ENCODE results near the gene NID1.

GRCh38 chr1:235958021-235958420 is 106.9 kb downstream of the NID1 start:
- TF ChIP-seq, protein P1, sequence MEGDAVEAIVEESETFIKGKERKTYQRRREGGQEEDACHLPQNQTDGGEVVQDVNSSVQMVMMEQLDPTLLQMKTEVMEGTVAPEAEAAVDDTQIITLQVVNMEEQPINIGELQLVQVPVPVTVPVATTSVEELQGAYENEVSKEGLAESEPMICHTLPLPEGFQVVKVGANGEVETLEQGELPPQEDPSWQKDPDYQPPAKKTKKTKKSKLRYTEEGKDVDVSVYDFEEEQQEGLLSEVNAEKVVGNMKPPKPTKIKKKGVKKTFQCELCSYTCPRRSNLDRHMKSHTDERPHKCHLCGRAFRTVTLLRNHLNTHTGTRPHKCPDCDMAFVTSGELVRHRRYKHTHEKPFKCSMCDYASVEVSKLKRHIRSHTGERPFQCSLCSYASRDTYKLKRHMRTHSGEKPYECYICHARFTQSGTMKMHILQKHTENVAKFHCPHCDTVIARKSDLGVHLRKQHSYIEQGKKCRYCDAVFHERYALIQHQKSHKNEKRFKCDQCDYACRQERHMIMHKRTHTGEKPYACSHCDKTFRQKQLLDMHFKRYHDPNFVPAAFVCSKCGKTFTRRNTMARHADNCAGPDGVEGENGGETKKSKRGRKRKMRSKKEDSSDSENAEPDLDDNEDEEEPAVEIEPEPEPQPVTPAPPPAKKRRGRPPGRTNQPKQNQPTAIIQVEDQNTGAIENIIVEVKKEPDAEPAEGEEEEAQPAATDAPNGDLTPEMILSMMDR (IDR thresholded peaks at IDR 0.05; ENCODE audit: borderline replicate concordance, extremely low read depth, low read length, poor library complexity, severe bottlenecking): no peak
- no peak for TF ChIP-seq EZH2 (IDR thresholded peaks at IDR 0.05; ENCODE audit: borderline replicate concordance, low read depth, low read length, severe bottlenecking)
